GM12891 (cell line): ENCODE measurements around the gene PCDHGB4.
"Not testable (repeated sequence)": the region's sequence is repeated elsewhere in the genome, so short reads cannot be mapped to it uniquely, and the experiment has no call there.

Experiments
- DNase-seq: peaks from one replicate; pipeline ENCODE4 v3.0.0; 2011; ENCODE audit warnings: low spot score; ENCODE audit not compliant: insufficient read length
- FAIRE-seq: peaks from 2 replicates; lab custom pipeline; 2011; peaks lifted over from hg19 to GRCh38; lab: Jason Lieb, UNC
- PAX5 ChIP-seq: IDR thresholded peaks from 2 replicates; pipeline ENCODE4 v1.6.1; 2011; ENCODE audit warnings: low read length, moderate library complexity, mild to moderate bottlenecking; ENCODE audit not compliant: insufficient read depth, severe bottlenecking
- POLR2A ChIP-seq: IDR thresholded peaks from 2 replicates; pipeline ENCODE4 v1.6.1; 2011; ENCODE audit warnings: low read depth, low read length, control low read depth
- POLR2AphosphoS5 ChIP-seq: IDR thresholded peaks from 2 replicates; pipeline ENCODE4 v1.6.1; 2011; ENCODE audit warnings: low read depth, low read length, control low read depth
- POU2F2 ChIP-seq: IDR thresholded peaks from 2 replicates; pipeline ENCODE4 v1.6.1; 2011; ENCODE audit warnings: low read depth, mild to moderate bottlenecking, control low read depth, low read length, moderate library complexity
- SPI1 ChIP-seq: IDR thresholded peaks from 2 replicates; pipeline ENCODE4 v1.6.1; 2011; ENCODE audit warnings: low read depth, low read length, control low read depth
- TAF1 ChIP-seq: IDR thresholded peaks from 2 replicates; pipeline ENCODE4 v1.6.1; 2011; ENCODE audit warnings: low read depth, low read length, control low read depth

The PCDHGB4 gene

GRCh38 chr5:141398608-141399007, 11.1 kb downstream of the PCDHGB4 start:
- no peak for FAIRE-seq
- DNase-seq = no peak
- TF ChIP-seq TAF1 (no peak), PAX5 (no peak), SPI1 (no peak), POU2F2 (no peak), POLR2AphosphoS5 (no peak), POLR2A (no peak)

- TF ChIP-seq SPI1 = no peak
- FAIRE-seq (no peak), DNase-seq (no peak)
Measured at GRCh38 chr5:141399555-141400258, 12.2 kb downstream of the PCDHGB4 start.

GRCh38 chr5:141402553-141403243, 15.2 kb downstream of the PCDHGB4 start, which contains the start of gene PCDHGA9:
PCDHGA9 (plus strand) TSS chr5:141402778; CDS start chr5:141402953, 175 bp downstream.
- TF ChIP-seq POU2F2 (no peak), TAF1 (no peak), PAX5 (no peak), POLR2A (no peak)
- FAIRE-seq (no peak), DNase-seq (no peak)

- TF ChIP-seq TAF1 (no peak), POLR2AphosphoS5 (no peak), POLR2A (no peak), PAX5 (no peak), POU2F2 (no peak), SPI1 (no peak)
- FAIRE-seq = no peak
- DNase-seq = no peak
Measured at GRCh38 chr5:141403387-141403786, 15.9 kb downstream of the PCDHGB4 start.

GRCh38 chr5:141407790-141408505, 20.4 kb downstream of the PCDHGB4 start, which contains the start of gene PCDHGB6:
PCDHGB6 (plus strand) TSS chr5:141408021; CDS start chr5:141408203, 182 bp downstream.
- not testable (repeated sequence) for DNase-seq, FAIRE-seq

GRCh38 chr5:141409598-141410306, 22.3 kb downstream of the PCDHGB4 start:
- TF ChIP-seq SPI1 (no peak), POU2F2 (no peak), POLR2AphosphoS5 (no peak), POLR2A (no peak), TAF1 (no peak), PAX5 (no peak)
- FAIRE-seq (no peak), DNase-seq (no peak)

- FAIRE-seq = no peak
- TF ChIP-seq POU2F2 (no peak), SPI1 (no peak), POLR2AphosphoS5 (no peak), POLR2A (no peak), TAF1 (no peak), PAX5 (no peak)
Measured at GRCh38 chr5:141411575-141411974, 24.1 kb downstream of the PCDHGB4 start.

GRCh38 chr5:141412854-141413539, 25.5 kb downstream of the PCDHGB4 start, which contains the start of gene PCDHGA10:
PCDHGA10 (plus strand) TSS chr5:141412987; CDS start chr5:141413176, 189 bp downstream.
- FAIRE-seq (peak; percentile 61), DNase-seq (peak; percentile 70)
- no peak for TF ChIP-seq POU2F2
- TF ChIP-seq POLR2AphosphoS5 = no peak
- no peak for TF ChIP-seq POLR2A
- no peak for TF ChIP-seq PAX5
- TF ChIP-seq SPI1 = no peak
- TF ChIP-seq TAF1 = no peak

More at GRCh38 chr5:141411575-141411974, 24.1 kb downstream of the PCDHGB4 start:
- no peak for DNase-seq

GRCh38 chr5:141413540-141414069, 26.1 kb downstream of the PCDHGB4 start:
- DNase-seq (no peak), FAIRE-seq (peak; percentile 40)
- TF ChIP-seq SPI1 = no peak
- no peak for TF ChIP-seq PAX5
- TF ChIP-seq TAF1 = no peak
- TF ChIP-seq POU2F2 = no peak
- TF ChIP-seq POLR2AphosphoS5 = no peak
- no peak for TF ChIP-seq POLR2A

GRCh38 chr5:141414548-141415274, 27.2 kb downstream of the PCDHGB4 start:
- not testable (repeated sequence) for DNase-seq, FAIRE-seq

GRCh38 chr5:141415275-141415618, 27.7 kb downstream of the PCDHGB4 start:
- FAIRE-seq, DNase-seq: not testable (repeated sequence)

- FAIRE-seq (peak; percentile 58), DNase-seq (peak; percentile 59)
Measured at GRCh38 chr5:141417494-141418172, 30.1 kb downstream of the PCDHGB4 start, which contains the start of gene PCDHGB7. PCDHGB7 (plus strand) TSS chr5:141417677; CDS start chr5:141417860, 183 bp downstream.
